SW480 (cell line): ENCODE measurements around the gene CWH43.
A peak's percentile ranks its signal among the peaks of the same experiment; 100 is the strongest.
"Not testable (repeated sequence)": the region's sequence is repeated elsewhere in the genome, so short reads cannot be mapped to it uniquely, and the experiment has no call there.

Source experiments
- DNase-seq: peaks from one replicate; pipeline ENCODE4 v3.0.0-alpha.2; 2016; ENCODE audit warnings: low spot score

Gene CWH43

DNA sequence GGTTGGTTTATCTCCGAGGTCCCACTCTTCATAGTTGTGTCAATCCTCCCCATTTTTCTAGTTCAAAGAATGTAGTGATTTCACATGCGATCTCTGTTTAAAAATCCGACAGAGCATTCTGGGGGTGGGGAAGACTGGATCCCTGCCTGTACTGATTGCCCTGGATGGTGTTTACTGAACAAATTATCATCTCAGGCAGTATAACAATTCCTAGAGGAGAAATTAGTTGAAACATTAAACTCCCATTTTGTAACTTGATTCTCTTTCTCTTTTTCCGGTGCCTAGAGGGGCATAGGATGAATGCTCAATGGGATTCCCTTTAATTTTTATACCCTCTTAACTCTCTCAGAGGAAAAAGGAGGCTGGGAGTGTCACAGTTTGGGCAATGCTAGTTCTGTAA lies 10.0 kb upstream of the CWH43 start:
- DNase-seq, result no peak

DNA sequence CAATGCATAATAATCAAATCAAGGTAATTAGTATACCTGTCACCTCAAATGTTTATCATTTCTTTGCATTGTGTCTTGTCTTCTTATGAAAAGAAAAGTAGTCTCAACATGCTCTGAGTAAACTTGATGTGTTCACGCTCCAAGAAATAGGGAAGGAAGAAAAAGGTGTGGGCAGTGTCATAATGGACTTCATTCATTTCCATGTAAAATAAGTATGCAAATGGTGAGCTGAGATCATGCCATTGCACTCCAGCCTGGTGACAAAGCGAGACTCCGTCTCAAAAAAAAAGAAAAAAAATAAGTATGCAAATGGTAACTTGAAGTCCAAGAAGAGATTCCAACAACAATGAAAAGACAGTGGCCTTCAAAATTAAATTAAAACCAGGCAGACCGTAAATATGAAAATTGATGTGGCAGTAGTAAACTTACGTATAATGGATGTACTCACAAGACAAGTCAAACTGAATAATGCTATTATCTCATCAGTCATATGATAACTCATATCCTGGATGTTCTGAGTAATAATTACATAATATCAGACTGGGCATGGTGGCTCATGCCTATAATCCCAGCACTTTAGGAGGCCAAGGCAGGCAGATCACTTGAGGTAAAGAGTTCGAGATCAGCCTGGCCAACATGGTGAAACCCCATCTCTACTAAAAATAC lies 6.0 kb upstream of the CWH43 start:
- no peak for DNase-seq

DNA sequence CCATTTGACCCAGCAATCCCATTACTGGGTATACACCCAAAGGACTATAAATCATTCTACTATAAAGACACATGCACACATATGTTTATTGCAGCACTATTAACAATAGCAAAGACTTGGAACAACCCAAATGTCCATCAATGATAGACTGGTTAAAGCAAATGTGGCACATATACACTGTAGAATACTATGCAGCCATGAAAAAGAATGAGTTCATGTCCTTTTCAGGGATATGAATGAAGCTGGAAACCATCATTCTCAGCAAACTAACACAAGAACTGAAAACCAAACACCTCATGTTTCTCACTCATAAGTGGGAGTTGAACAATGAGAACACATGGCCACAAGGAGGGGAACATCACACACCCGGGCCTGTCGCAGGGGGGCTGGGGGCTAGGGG lies 2.1 kb upstream of the CWH43 start:
- DNase-seq, result not testable (repeated sequence)

- no peak for DNase-seq
Observed at GRCh38 chr4:48985602-48985975, 486 bp upstream of the CWH43 start.

GRCh38 chr4:48986654-48987164 lies 634 bp downstream of the CWH43 start:
- DNase-seq, result no peak

DNA sequence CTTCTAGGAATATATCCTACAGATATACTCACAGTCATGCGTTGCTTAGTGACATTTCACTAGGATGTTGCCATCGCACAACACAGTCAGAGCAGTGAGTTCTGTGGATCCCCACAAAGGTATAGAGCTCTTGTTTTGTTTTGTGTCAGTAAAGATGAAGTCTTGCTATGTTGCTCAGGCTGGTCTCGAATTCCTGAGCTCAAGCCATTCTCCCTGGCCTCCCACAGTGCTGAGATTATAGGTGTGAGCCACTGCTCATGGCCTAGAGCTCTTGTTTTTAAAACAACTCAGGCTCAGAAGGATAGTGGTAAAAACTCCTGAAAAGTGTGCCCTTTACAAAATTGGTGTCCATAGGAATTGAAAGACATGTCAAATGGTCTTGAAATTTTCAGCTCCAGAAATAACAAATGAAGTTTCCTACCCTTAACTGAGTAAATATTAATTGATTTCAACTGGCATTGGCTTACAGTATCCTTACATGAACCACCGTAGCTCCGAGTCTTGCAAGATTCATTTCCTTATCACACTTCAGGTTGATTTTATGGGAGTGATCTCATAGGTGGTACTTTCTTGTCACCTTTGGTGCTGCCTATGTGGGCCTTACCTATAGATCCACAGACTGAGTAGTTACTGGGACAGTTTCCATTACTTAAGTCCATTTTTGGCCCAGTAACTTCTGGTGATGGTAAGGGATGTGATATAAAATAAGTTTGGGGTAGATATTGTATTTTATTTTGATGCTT lies 3.6 kb downstream of the CWH43 start:
- DNase-seq, result no peak

DNA sequence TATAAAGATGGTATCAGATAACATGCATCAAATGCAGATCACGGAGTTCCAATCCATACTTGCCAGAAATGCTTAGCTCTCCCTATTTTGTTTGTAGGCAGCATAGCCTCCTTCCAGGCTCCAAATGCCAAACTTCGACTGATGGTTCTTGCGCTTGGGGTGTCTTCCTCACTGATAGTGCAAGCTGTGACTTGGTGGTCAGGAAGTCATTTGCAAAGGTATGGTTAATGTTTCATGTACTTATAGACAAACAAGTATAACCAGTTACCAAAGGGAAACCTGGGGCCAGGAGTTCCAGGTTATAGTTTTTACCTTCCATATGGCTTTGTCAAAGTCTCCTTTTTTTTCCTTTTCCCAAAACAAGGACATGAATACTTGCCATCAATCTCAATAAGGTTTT lies 5.3 kb downstream of the CWH43 start:
- DNase-seq, result no peak

GRCh38 chr4:48997962-48998361 lies 11.9 kb downstream of the CWH43 start:
- no peak for DNase-seq

DNA sequence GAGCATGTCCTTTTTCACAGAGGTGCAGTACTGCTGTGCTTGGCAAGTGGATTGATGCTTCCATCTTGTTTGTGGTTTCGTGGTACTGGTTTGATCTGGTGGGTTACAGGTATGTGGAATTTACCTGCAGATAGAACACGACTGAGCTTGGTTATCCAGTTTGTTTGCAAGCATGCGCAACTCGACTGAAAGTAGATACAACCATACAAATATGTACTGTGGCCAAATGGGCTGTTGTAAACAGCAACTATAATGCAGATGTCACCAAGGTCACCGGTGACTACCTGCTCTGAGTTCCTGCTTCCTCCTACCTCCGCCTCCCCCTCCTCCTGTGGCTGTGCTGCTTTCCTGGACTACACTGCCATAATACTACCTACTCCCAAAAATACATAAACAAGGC lies 12.4 kb downstream of the CWH43 start:
- no peak for DNase-seq

DNA sequence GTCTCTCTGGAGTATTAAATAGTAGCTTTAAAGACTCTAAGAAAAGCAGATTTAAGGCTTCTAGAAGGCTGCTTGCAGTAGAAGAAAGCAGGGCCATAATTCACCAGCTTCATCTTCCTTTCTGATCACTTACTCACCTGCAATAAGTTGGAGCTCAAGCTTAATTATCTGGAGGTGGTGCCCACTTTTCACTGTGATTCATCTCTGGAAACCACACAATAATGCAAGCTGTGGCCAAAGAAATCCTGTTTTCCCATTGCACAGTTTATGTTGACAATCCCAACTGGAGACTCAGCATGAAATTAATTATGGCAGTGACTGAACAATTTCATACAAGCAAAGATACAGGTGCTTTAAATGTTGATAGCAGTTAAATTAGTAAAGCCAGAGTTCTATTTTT lies 14.7 kb downstream of the CWH43 start:
- DNase-seq, result no peak

DNA sequence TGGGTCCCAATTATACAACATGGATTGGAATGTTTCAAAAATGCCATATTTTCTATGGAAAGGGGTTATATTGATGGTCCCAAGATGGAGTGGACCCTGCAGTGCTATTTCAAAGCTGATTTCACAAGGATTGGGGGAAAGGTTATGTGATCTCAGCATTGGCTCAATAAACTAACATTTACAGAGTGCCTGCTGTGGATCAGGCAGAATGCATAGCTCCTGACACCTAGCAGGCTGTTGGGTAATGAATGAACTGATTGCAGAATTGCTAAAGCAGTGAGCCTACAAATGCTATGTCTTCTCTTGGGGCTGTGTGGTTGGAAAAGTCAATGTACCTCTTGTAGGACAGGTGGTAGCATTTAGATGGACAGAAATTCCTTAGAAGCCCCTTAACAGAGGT lies 16.9 kb downstream of the CWH43 start:
- no peak for DNase-seq

- DNase-seq, result no peak
Observed at GRCh38 chr4:49018718-49019295, 32.7 kb downstream of the CWH43 start.

GRCh38 chr4:49032440-49033161 lies 46.5 kb downstream of the CWH43 start:
- DNase-seq, result peak; percentile 19

- DNase-seq, result no peak
Observed at GRCh38 chr4:49036528-49036927, 50.5 kb downstream of the CWH43 start.

GRCh38 chr4:49044270-49044669 lies 58.2 kb downstream of the CWH43 start:
- no peak for DNase-seq

- no peak for DNase-seq
Observed at GRCh38 chr4:49058306-49058705, 72.2 kb downstream of the CWH43 start.

DNA sequence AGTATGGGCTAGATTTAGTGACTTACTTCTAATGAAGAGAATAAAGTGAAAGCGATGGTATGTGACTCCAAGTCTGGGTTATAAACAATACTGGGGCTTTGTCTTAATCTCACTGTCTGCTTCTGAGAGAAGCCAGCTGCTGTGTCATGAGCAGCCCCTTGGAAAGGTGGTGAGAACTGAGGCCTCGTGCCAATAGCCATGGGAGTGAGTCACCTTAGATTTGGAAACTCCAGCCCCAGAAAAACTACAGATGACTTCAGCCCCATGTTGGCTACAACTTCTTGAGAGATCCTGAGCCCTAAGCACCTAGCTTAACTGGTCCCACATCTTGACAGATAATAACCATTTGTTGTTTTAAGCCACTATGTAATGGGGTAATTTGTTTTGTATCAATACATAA lies 77.6 kb downstream of the CWH43 start:
- DNase-seq, result no peak

DNA sequence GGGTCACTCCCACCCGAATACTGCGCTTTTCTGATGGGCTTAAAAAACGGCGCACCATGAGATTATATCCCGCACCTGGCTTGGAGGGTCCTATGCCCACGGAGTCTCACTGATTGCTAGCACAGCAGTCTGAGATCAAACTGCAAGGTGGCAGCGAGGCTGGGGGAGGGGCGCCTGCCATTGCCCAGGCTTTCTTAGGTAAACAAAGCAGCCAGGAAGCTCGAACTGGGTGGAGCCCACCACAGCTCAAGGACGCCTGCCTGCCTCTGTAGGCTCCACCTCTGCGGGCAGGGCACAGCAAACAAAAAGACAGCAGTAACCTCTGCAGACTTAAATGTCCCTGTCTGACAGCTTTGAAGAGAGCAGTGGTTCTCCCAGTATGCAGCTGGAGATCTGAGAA lies 86.1 kb downstream of the CWH43 start:
- not testable (repeated sequence) for DNase-seq

- DNase-seq, result not testable (repeated sequence)
Observed at GRCh38 chr4:49091883-49092282, 105.8 kb downstream of the CWH43 start.

DNA sequence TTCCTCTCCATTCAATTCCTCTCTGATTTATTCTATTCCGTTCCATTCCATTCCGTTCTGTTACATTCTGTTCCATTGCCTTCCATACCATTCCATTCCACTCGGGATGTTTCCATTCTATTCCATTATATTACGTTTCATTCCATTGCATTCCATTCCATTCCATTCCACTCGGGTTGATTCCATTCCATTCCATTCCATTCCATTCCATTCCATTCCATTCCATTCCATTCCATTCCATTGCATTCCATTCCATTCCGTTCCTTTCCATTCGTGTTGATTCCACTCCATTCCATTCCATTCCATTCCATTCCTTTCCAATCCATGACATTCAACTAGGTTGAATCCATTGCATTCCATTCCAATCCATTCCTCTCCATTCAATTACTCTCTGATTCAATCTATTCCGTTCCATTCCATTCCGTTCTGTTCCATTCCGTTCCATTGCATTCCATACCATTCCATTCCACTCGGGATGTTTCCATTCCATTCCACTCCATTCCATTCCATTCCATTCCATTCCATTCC lies 106.6 kb downstream of the CWH43 start:
- not testable (repeated sequence) for DNase-seq

DNA sequence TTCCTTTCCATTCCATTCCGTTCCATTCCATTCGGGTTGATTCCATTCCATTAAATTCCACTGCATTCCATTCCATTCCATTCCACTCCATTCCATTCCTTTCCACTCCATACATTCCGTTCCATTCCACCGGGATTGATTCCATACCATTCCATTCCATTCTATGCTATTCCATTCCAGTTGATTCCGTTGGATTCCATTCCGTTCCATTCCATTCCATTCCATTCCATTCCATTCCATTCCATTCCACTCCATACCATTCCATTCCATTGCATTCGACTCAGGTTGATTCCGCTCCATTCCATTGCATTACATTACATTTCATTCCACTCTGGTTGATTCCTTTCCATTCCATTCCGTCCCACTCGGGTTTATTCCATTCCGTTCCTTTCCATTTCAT lies 110.1 kb downstream of the CWH43 start:
- not testable (repeated sequence) for DNase-seq

DNA sequence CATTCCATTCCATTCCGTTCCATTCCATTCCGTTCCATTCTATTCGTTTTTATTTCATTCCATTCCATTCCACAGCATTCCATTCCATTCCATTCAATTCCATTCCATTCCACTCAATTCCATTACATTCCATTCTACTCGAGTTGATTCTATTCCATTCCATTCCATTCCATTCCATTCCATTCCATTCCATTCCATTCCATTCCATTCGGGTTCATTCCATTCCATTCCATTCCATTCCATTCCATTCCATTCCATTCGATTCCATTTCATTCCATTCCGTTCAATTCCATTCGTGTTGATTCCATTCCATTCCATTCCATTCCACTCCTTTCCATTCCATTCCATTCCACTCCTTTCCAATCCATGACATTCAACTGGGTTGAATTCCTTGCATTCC lies 110.6 kb downstream of the CWH43 start:
- DNase-seq, result not testable (repeated sequence)
